ENCODE results near the gene R3HDM4.

- no peak for TF ChIP-seq FOXM1 (IDR thresholded peaks at IDR 0.05; ENCODE audit: borderline replicate concordance)
- TF ChIP-seq FOXA1 (IDR thresholded peaks at IDR 0.05): no peak
- TF ChIP-seq ELF4 (IDR thresholded peaks at IDR 0.05): no peak
These were observed 11.6 kb upstream of the R3HDM4 start for GRCh38 chr19:924553-925086.

Measured in HEK293T (cell line).